H1 (cell line): Measurements from ENCODE around the gene IDI2. TPM values are rescaled to one million over a fixed set of nuclear protein-coding genes. Genes with fewer than 3 reads are reported as not detected.

Source experiments
- CTCF ChIA-PET: fragments of 300-600 bp; sonication (Branson Sonifier 250); formaldehyde crosslinking; loops from one replicate; lab custom pipeline; 2021; ENCODE audit not compliant: partially characterized antibody; lab: Charles Lee
- POLR2A ChIA-PET: fragments of 300-600 bp; sonication (Branson Sonifier 250); formaldehyde crosslinking; loops from one replicate; lab custom pipeline; 2021; ENCODE audit warnings: inconsistent platforms; ENCODE audit not compliant: partially characterized antibody; lab: Charles Lee
- DNase-seq, 2 experiments: peaks; one replicate each; pipeline versions ENCODE4 v3.0.0 to v3.0.0-alpha.2; 2010 to 2022; ENCODE audit warnings: low spot score in 2 of 2, low read depth in 1 of 2, mixed read lengths in 1 of 2
- FAIRE-seq: peaks from 2 replicates; lab custom pipeline; 2011; peaks lifted over from hg19 to GRCh38; lab: Jason Lieb, UNC
- H2AFZ ChIP-seq: 2 replicates; pipeline ENCODE4 v1.8.1; 2012; ENCODE audit warnings: low read length, inconsistent platforms
- H2AK5ac ChIP-seq: 2 replicates; pipeline ENCODE4 v1.6.1; 2013; ENCODE audit warnings: low read depth, low read length
- H2BK120ac ChIP-seq: replicated peaks from 2 replicates; pipeline ENCODE3; 2013; ENCODE audit warnings: low read depth, low read length, inconsistent platforms
- H2BK12ac ChIP-seq: 2 replicates; pipeline ENCODE4 v1.6.1; 2013; ENCODE audit warnings: low read depth, low read length
- H2BK15ac ChIP-seq: 2 replicates; pipeline ENCODE4 v1.6.1; 2013; ENCODE audit warnings: low read length
- H2BK20ac ChIP-seq: 2 replicates; pipeline ENCODE4 v1.6.1; 2013; ENCODE audit warnings: low read length
- H2BK5ac ChIP-seq: 2 replicates; pipeline ENCODE4 v1.6.1; 2013; ENCODE audit warnings: low read depth, low read length
- H3K14ac ChIP-seq: 2 replicates; pipeline ENCODE4 v1.6.1; 2013; ENCODE audit warnings: inconsistent platforms; ENCODE audit not compliant: insufficient read length
- H3K18ac ChIP-seq: 2 replicates; pipeline ENCODE4 v1.6.1; 2013; ENCODE audit warnings: low read length; ENCODE audit errors: extremely low read depth
- H3K23ac ChIP-seq: 2 replicates; pipeline ENCODE4 v1.6.1; 2013; ENCODE audit warnings: inconsistent platforms; ENCODE audit not compliant: insufficient read length
- H3K23me2 ChIP-seq: 2 replicates; pipeline ENCODE4 v1.6.1; 2013; ENCODE audit warnings: low read depth, low read length
- H3K27ac ChIP-seq: 2 replicates; pipeline ENCODE4 v1.6.1; 2011; ENCODE audit warnings: low read depth, low read length, inconsistent platforms
- H3K27me3 ChIP-seq, 4 experiments: replicated peaks in 1 of 4; 1 replicate in 1 of 4; 2 replicates in 3 of 4; pipeline versions ENCODE4 v1.6.1 to v1.8.1; 2011 to 2013; ENCODE audit warnings: low read length in 3 of 4, mild to moderate bottlenecking in 3 of 4, inconsistent platforms in 2 of 4, mixed read lengths in 2 of 4, moderate library complexity in 1 of 4; ENCODE audit not compliant: control insufficient read depth in 3 of 4, insufficient read depth in 3 of 4; ENCODE audit errors: extremely low read depth in 1 of 4
- H3K36me3 ChIP-seq, 4 experiments: 2 replicates each; pipeline versions ENCODE4 v1.6.1 to v1.8.1; 2011 to 2013; ENCODE audit warnings: mild to moderate bottlenecking in 4 of 4, low read length in 3 of 4, moderate library complexity in 2 of 4, control low read depth in 1 of 4, inconsistent platforms in 1 of 4; ENCODE audit not compliant: insufficient read depth in 4 of 4, control insufficient read depth in 2 of 4
- H3K4ac ChIP-seq: replicated peaks from 2 replicates; pipeline ENCODE3; 2013; ENCODE audit warnings: low read length, low read depth, mixed read lengths, inconsistent platforms; ENCODE audit not compliant: insufficient read length
- H3K4me1 ChIP-seq, 4 experiments: replicated peaks in 1 of 4; 1 replicate in 1 of 4; 2 replicates in 3 of 4; pipeline versions ENCODE4 v1.6.1 to v1.8.1; 2011 to 2013; ENCODE audit warnings: low read length in 3 of 4, inconsistent platforms in 2 of 4, mixed read lengths in 1 of 4; ENCODE audit not compliant: insufficient read depth in 4 of 4, control insufficient read depth in 3 of 4
- H3K4me2 ChIP-seq, 2 experiments: 2 replicates each; pipeline versions ENCODE4 v1.6.1 to v1.8.1; 2011 to 2013; ENCODE audit warnings: low read depth in 2 of 2, low read length in 2 of 2, control low read depth in 1 of 2, inconsistent platforms in 1 of 2, mild to moderate bottlenecking in 1 of 2; ENCODE audit not compliant: insufficient read depth in 1 of 2
- H3K4me3 ChIP-seq, 4 experiments: fragments of 200-600, 300-600 bp in 1 of 4; sonication (generic), shearing (Covaris generic), sonication (Bioruptor Twin) in 1 of 4; 2 replicates each; pipeline versions ENCODE4 v1.5.1 to v1.8.1; 2011 to 2016; ENCODE audit warnings: low read length in 4 of 4, low read depth in 3 of 4, control low read depth in 2 of 4, inconsistent platforms in 2 of 4, mild to moderate bottlenecking in 2 of 4, mixed read lengths in 1 of 4, moderate library complexity in 1 of 4; ENCODE audit not compliant: insufficient read depth in 2 of 4; ENCODE audit errors: extremely low read depth in 1 of 4
- H3K56ac ChIP-seq: replicated peaks from 2 replicates; pipeline ENCODE3; 2013; ENCODE audit warnings: low read depth, mild to moderate bottlenecking, mixed read lengths, low read length, inconsistent platforms; ENCODE audit not compliant: insufficient read length
- H3K79me1 ChIP-seq: 2 replicates; pipeline ENCODE4 v1.6.1; 2013; ENCODE audit warnings: low read depth, low read length, control low read depth
- H3K79me2 ChIP-seq, 2 experiments: 2 replicates each; pipeline versions ENCODE4 v1.6.1 to v1.8.1; 2012 to 2013; ENCODE audit warnings: low read length in 2 of 2, mild to moderate bottlenecking in 2 of 2, inconsistent platforms in 1 of 2; ENCODE audit not compliant: insufficient read depth in 2 of 2, control insufficient read depth in 1 of 2
- H3K9ac ChIP-seq, 4 experiments: replicated peaks in 1 of 4; 1 replicate in 1 of 4; 2 replicates in 3 of 4; pipeline versions ENCODE4 v1.6.1 to v1.8.1; 2011 to 2013; ENCODE audit warnings: low read depth in 3 of 4, low read length in 3 of 4, control low read depth in 2 of 4, mild to moderate bottlenecking in 2 of 4, moderate library complexity in 2 of 4, inconsistent platforms in 1 of 4; ENCODE audit errors: extremely low read depth in 1 of 4
- H3K9me3 ChIP-seq, 2 experiments: 2 replicates each; pipeline versions ENCODE4 v1.6.1 to v1.8.1; 2012 to 2013; ENCODE audit warnings: mild to moderate bottlenecking in 2 of 2, moderate library complexity in 2 of 2, control low read depth in 1 of 2, inconsistent platforms in 1 of 2, low read depth in 1 of 2, low read length in 1 of 2, mixed read lengths in 1 of 2; ENCODE audit not compliant: insufficient read depth in 2 of 2
- H4K20me1 ChIP-seq, 2 experiments: replicated peaks in 1 of 2; 2 replicates each; pipeline versions ENCODE3 to v1.8.1; 2011 to 2013; ENCODE audit warnings: inconsistent platforms in 2 of 2, low read length in 2 of 2, mild to moderate bottlenecking in 1 of 2; ENCODE audit not compliant: insufficient read depth in 2 of 2, control insufficient read depth in 1 of 2
- H4K5ac ChIP-seq: 2 replicates; pipeline ENCODE4 v1.6.1; 2013; ENCODE audit warnings: low read length, low read depth, mixed read lengths, inconsistent platforms; ENCODE audit not compliant: insufficient read length
- H4K8ac ChIP-seq: 2 replicates; pipeline ENCODE4 v1.8.0; 2013; ENCODE audit warnings: mild to moderate bottlenecking, moderate library complexity, low read length, inconsistent platforms; ENCODE audit not compliant: insufficient read depth; ENCODE audit errors: extremely low read depth
- H4K91ac ChIP-seq: replicated peaks from 2 replicates; pipeline ENCODE3; 2013; ENCODE audit warnings: low read length, mixed read lengths, inconsistent platforms; ENCODE audit not compliant: insufficient read length
- JUN ChIP-seq: IDR thresholded peaks from 2 replicates; pipeline ENCODE4 v1.6.1; 2011; ENCODE audit warnings: low read depth, mild to moderate bottlenecking, improper control_type of control experiment, low read length
- POU5F1 ChIP-seq: IDR thresholded peaks from 2 replicates; pipeline ENCODE4 v1.6.1; 2011; ENCODE audit warnings: low read depth, mild to moderate bottlenecking, low read length, moderate library complexity
- RAD21 ChIP-seq, 2 experiments: IDR thresholded peaks in 1 of 2; conservative IDR thresholded peaks in 1 of 2; 2 replicates each; pipeline ENCODE4 v1.6.1; 2011; ENCODE audit warnings: low read depth in 2 of 2, low read length in 2 of 2, improper control_type of control experiment in 1 of 2, inconsistent platforms in 1 of 2, mild to moderate bottlenecking in 1 of 2, moderate library complexity in 1 of 2
- SUZ12 ChIP-seq: fragments of 200-600 bp; sonication (generic); IDR thresholded peaks from 2 replicates; pipeline ENCODE4 v1.6.1; 2012; ENCODE audit warnings: mild to moderate bottlenecking, inconsistent platforms, low read length, moderate library complexity, mixed read lengths
- TBP ChIP-seq: IDR thresholded peaks from 2 replicates; pipeline ENCODE4 v1.6.1; 2011; ENCODE audit warnings: low read depth, low read length, improper control_type of control experiment
- WGBS, 2 experiments: shearing (Covaris generic) in 1 of 2; methylation state at CpG; one replicate each; pipeline versions ENCODE4 v1.1.6 to v1.1.7; 2013 to 2015; ENCODE audit warnings: low lambda C conversion rate in 2 of 2, mixed read lengths in 2 of 2, inconsistent platforms in 1 of 2, low coverage in 1 of 2, missing lambda C conversion rate in 1 of 2; ENCODE audit not compliant: insufficient replicate concordance in 2 of 2, insufficient coverage in 1 of 2, insufficient read length in 1 of 2; ENCODE audit errors: extremely low coverage in 1 of 2, missing lambda C conversion rate in 1 of 2; 5-methylcytosine and 5-hydroxymethylcytosine counted together
- polyA plus RNA-seq, 7 experiments: library from polyadenylated mRNA; depleted of rRNA in 3 of 7; stranded (reverse) in 5 of 7; unstranded in 2 of 7; fragments of >200 nt in 5 of 7; fragments of 200-250 nt in 2 of 7; gene quantifications; 1 replicate in 5 of 7; 2 replicates in 1 of 7; 4 replicates in 1 of 7; pipeline versions ENCODE4 v1.2.1 to v1.2.3, GENCODE V29; 2011 to 2013; ENCODE audit warnings: missing spikeins in 2 of 7, mixed read lengths in 2 of 7
- total RNA-seq: library from RNA; stranded (reverse); fragmentation: NEBNext Ultra II Directional; extraction: Animal tissue kit (Norgen Biotek cat#: 25700); gene quantifications from 2 replicates; pipeline ENCODE4 v1.2.1, GENCODE V29; 2021
- TF ChIP-seq, protein P1 (sequence below), 3 experiments: IDR thresholded peaks; 1 replicate in 2 of 3; 2 replicates in 1 of 3; pipeline versions ENCODE4 v1.5.1 to v1.6.1; 2011; ENCODE audit warnings: low read length in 3 of 3, mild to moderate bottlenecking in 3 of 3, inconsistent platforms in 2 of 3, low read depth in 1 of 3, moderate library complexity in 1 of 3; ENCODE audit not compliant: insufficient read depth in 1 of 3; ENCODE audit errors: control extremely low read depth in 1 of 3
- TF ChIP-seq, protein P2 (sequence below): IDR thresholded peaks from 2 replicates; pipeline ENCODE4 v1.6.1; 2012; ENCODE audit warnings: low read length, inconsistent platforms

IDI2 gene
- total and polyA plus RNA-seq, 2 of the 8 experiments (the other 6 are each of a cell fraction or from before 2014, with no cell fraction given), result not detected

DNA sequence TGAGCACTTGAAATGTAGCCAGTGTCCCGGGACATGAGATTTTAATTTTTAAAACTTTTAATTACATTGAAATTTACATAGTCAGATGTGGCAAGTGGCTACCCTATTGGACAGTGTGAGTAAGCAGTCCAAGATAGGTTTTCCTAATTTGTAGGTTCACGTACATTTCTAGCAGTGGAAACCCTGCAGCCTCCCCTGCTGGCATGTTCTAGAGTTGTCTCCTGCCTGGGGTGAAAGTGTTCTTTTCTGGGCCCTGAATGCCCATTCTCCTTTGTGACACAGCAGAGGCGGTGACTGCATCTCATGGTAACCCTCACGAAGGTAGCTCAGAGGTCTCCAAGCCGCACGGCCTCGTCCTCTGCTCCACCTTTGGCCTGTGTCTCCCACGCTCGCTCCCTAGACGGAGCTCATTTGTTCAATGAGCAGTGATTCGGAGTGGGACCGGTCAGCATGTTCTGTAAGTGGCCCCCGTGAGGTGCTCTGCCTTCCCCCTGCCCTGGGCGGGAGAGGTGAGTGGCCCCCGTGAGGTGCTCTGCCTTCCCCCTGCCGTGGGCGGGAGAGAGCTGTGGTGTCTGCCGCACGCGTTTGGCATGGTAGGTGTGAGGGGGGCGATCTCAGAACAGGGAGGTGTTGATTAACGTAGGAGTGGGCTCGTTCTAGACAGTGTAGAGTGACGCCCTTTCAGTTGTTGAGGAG lies 48.5 kb upstream of the IDI2 start:
- no peaks in the 10 kb centered on the region for H3K9me3 ChIP-seq
- no peak overlapping the region for H3K4ac ChIP-seq
- POLR2A ChIA-PET, result interaction anchor here (1.0 kb wide), 1 partner anchor 26 kb away, joined by 4 read pairs; the partner anchor contains the start of gene IDI1
- DNase-seq (peak in 1 of 2 experiments; percentile 38), FAIRE-seq (no peak)
- no peaks in the 10 kb centered on the region for H3K23me2 ChIP-seq
- no peak overlapping the region for H3K14ac ChIP-seq
- H2BK12ac ChIP-seq, result no peak overlapping the region
- no peak overlapping the region for H2BK15ac ChIP-seq
- CTCF ChIA-PET, result interaction anchor here (0.6 to 2.7 kb wide), 15 partner anchors 10 to 449 kb away, joined by 3 to 15 read pairs (median 4); no protein-coding TSS in a partner anchor
- no peak overlapping the region for H3K23ac ChIP-seq
- no peaks in the 10 kb centered on the region for H3K27me3 ChIP-seq
- H4K91ac ChIP-seq, result no peak overlapping the region
- H4K5ac ChIP-seq, result no peak overlapping the region
- 0 out of 2 replicates have a peak overlapping the region, but pooled peaks have one; percentile 46 for H4K8ac ChIP-seq
- H3K9ac ChIP-seq, result no peak overlapping the region
- WGBS, 2 experiments, result 90% methylated on average over 21 of the region's 24 CpGs; no CpG with 5 or more reads in 1 of the 2 experiments
- H3K56ac ChIP-seq, result no peak overlapping the region
- peaks cover 0 to 22% (median 2%) of the 10 kb centered on the region in 4 experiments; a peak in 6 of 8 replicates for H3K36me3 ChIP-seq
- H2AFZ ChIP-seq, result no peak overlapping the region
- H3K4me2 ChIP-seq, result no peak overlapping the region
- H2AK5ac ChIP-seq, result no peak overlapping the region
- no peaks in the 10 kb centered on the region; the same call in 1 of the 2 replicates for H3K79me1 ChIP-seq
- no peak overlapping the region for H3K4me3 ChIP-seq
- H3K79me2 ChIP-seq, result no peaks in the 10 kb centered on the region
- no peak overlapping the region for H2BK20ac ChIP-seq
- peaks cover 0 to 3% (median 0%) of the 10 kb centered on the region in 4 experiments; a peak in 1 of 7 replicates for H3K4me1 ChIP-seq
- peak overlapping the region; percentile 79; the same call in 1 of the 2 replicates for H2BK5ac ChIP-seq
- no peak overlapping the region for H3K27ac ChIP-seq
- H2BK120ac ChIP-seq, result no peak overlapping the region
- H4K20me1 ChIP-seq, result peaks cover 0 to 5% of the 10 kb centered on the region in 2 experiments
- no peak overlapping the region for H3K18ac ChIP-seq
- TF ChIP-seq RAD21 (IDR thresholded peaks at IDR 0.05 in 1 of 2, conservative IDR thresholded peaks at IDR 0.05 in 1 of 2; ENCODE audit: low read depth in 2 of 2, low read length in 2 of 2) (peak; percentile 27 to 30; a peak in 2 of 4 replicates), POU5F1 (no peak), JUN (no peak), SUZ12 (no peak), TBP (no peak)
- TF ChIP-seq, protein P1, sequence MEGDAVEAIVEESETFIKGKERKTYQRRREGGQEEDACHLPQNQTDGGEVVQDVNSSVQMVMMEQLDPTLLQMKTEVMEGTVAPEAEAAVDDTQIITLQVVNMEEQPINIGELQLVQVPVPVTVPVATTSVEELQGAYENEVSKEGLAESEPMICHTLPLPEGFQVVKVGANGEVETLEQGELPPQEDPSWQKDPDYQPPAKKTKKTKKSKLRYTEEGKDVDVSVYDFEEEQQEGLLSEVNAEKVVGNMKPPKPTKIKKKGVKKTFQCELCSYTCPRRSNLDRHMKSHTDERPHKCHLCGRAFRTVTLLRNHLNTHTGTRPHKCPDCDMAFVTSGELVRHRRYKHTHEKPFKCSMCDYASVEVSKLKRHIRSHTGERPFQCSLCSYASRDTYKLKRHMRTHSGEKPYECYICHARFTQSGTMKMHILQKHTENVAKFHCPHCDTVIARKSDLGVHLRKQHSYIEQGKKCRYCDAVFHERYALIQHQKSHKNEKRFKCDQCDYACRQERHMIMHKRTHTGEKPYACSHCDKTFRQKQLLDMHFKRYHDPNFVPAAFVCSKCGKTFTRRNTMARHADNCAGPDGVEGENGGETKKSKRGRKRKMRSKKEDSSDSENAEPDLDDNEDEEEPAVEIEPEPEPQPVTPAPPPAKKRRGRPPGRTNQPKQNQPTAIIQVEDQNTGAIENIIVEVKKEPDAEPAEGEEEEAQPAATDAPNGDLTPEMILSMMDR (IDR thresholded peaks at IDR 0.05; ENCODE audit: control extremely low read depth in 1 of 3, insufficient read depth in 1 of 3, low read depth in 1 of 3, low read length in 3 of 3), result peak; percentile 2 to 34 (median 8); a peak in 3 of 4 replicates
- TF ChIP-seq, protein P2, sequence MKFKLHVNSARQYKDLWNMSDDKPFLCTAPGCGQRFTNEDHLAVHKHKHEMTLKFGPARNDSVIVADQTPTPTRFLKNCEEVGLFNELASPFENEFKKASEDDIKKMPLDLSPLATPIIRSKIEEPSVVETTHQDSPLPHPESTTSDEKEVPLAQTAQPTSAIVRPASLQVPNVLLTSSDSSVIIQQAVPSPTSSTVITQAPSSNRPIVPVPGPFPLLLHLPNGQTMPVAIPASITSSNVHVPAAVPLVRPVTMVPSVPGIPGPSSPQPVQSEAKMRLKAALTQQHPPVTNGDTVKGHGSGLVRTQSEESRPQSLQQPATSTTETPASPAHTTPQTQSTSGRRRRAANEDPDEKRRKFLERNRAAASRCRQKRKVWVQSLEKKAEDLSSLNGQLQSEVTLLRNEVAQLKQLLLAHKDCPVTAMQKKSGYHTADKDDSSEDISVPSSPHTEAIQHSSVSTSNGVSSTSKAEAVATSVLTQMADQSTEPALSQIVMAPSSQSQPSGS, result no peak
